Measurements from ENCODE around the gene MAB21L3. TPM values are rescaled to one million over a fixed set of nuclear protein-coding genes. Genes with fewer than 3 reads are reported as not detected.

Gene MAB21L3
- total RNA-seq, 1 donor from 2014 or later, result not detected

GRCh38 chr1:116097626-116098025 lies 13.6 kb upstream of the MAB21L3 start:
- H3K27me3 Mint-ChIP-seq (ENCODE audit: low read depth), result no peaks in the 10 kb centered on the region
- peaks cover 12% of the 10 kb centered on the region for H3K9me3 Mint-ChIP-seq
- peaks cover 2% of the 10 kb centered on the region for H3K36me3 Mint-ChIP-seq (ENCODE audit: low read depth)

GRCh38 chr1:116099379-116099778 lies 11.8 kb upstream of the MAB21L3 start:
- TF ChIP-seq CTCF (conservative IDR thresholded peaks at IDR 0.05), result no peak
- H3K27ac Mint-ChIP-seq (ENCODE audit: unreplicated experiment), result no peak overlapping the region
- DNase-seq (ENCODE audit: low read depth, low spot score), result no peak
- no peaks in the 10 kb centered on the region for H3K4me1 Mint-ChIP-seq
- peaks cover 10% of the 10 kb centered on the region for H3K9me3 Mint-ChIP-seq
- no peak overlapping the region for H3K4me3 Mint-ChIP-seq
- no peaks in the 10 kb centered on the region for H3K27me3 Mint-ChIP-seq (ENCODE audit: low read depth)
- peaks cover 2% of the 10 kb centered on the region for H3K36me3 Mint-ChIP-seq (ENCODE audit: low read depth)

More at GRCh38 chr1:116097626-116098025, 13.6 kb upstream of the MAB21L3 start:
- Mint-ChIP-seq H3K4me1 (no peaks in the 10 kb centered on the region), H3K4me3 (no peak overlapping the region), H3K27ac (ENCODE audit: unreplicated experiment) (no peak overlapping the region)
- DNase-seq (ENCODE audit: low read depth, low spot score), result no peak
- no peak for TF ChIP-seq CTCF (conservative IDR thresholded peaks at IDR 0.05)

- Mint-ChIP-seq H3K27me3 (ENCODE audit: low read depth) (no peaks in the 10 kb centered on the region), H3K4me1 (no peaks in the 10 kb centered on the region), H3K36me3 (ENCODE audit: low read depth) (peaks cover 2% of the 10 kb centered on the region), H3K27ac (ENCODE audit: unreplicated experiment) (no peak overlapping the region), H3K9me3 (peaks cover 8% of the 10 kb centered on the region), H3K4me3 (no peak overlapping the region)
- no peak for DNase-seq (ENCODE audit: low read depth, low spot score)
- no peak for TF ChIP-seq CTCF (conservative IDR thresholded peaks at IDR 0.05)
These were observed 11.3 kb upstream of the MAB21L3 start for GRCh38 chr1:116099919-116100318.

GRCh38 chr1:116104667-116105066 lies 6.5 kb upstream of the MAB21L3 start:
- DNase-seq (ENCODE audit: low read depth, low spot score), result no peak
- TF ChIP-seq CTCF (conservative IDR thresholded peaks at IDR 0.05), result no peak
- H3K27ac Mint-ChIP-seq (ENCODE audit: unreplicated experiment), result no peak overlapping the region
- H3K9me3 Mint-ChIP-seq, result no peaks in the 10 kb centered on the region
- no peak overlapping the region for H3K4me3 Mint-ChIP-seq
- H3K36me3 Mint-ChIP-seq (ENCODE audit: low read depth), result no peaks in the 10 kb centered on the region
- H3K27me3 Mint-ChIP-seq (ENCODE audit: low read depth), result no peaks in the 10 kb centered on the region
- H3K4me1 Mint-ChIP-seq, result no peaks in the 10 kb centered on the region

- TF ChIP-seq CTCF (conservative IDR thresholded peaks at IDR 0.05), result no peak
- DNase-seq (ENCODE audit: low read depth, low spot score), result no peak
- no peaks in the 10 kb centered on the region for H3K4me1 Mint-ChIP-seq
- no peaks in the 10 kb centered on the region for H3K27me3 Mint-ChIP-seq (ENCODE audit: low read depth)
- no peak overlapping the region for H3K27ac Mint-ChIP-seq (ENCODE audit: unreplicated experiment)
- no peaks in the 10 kb centered on the region for H3K36me3 Mint-ChIP-seq (ENCODE audit: low read depth)
- H3K4me3 Mint-ChIP-seq, result no peak overlapping the region
- no peaks in the 10 kb centered on the region for H3K9me3 Mint-ChIP-seq
These were observed 5.2 kb upstream of the MAB21L3 start for GRCh38 chr1:116105996-116106395.

GRCh38 chr1:116106646-116107045 lies 4.6 kb upstream of the MAB21L3 start:
- Mint-ChIP-seq H3K9me3 (no peaks in the 10 kb centered on the region), H3K36me3 (ENCODE audit: low read depth) (no peaks in the 10 kb centered on the region), H3K27me3 (ENCODE audit: low read depth) (no peaks in the 10 kb centered on the region), H3K4me3 (no peak overlapping the region), H3K4me1 (no peaks in the 10 kb centered on the region), H3K27ac (ENCODE audit: unreplicated experiment) (no peak overlapping the region)
- no peak for DNase-seq (ENCODE audit: low read depth, low spot score)
- no peak for TF ChIP-seq CTCF (conservative IDR thresholded peaks at IDR 0.05)
